ENCODE results near the gene IQCC.

DNA sequence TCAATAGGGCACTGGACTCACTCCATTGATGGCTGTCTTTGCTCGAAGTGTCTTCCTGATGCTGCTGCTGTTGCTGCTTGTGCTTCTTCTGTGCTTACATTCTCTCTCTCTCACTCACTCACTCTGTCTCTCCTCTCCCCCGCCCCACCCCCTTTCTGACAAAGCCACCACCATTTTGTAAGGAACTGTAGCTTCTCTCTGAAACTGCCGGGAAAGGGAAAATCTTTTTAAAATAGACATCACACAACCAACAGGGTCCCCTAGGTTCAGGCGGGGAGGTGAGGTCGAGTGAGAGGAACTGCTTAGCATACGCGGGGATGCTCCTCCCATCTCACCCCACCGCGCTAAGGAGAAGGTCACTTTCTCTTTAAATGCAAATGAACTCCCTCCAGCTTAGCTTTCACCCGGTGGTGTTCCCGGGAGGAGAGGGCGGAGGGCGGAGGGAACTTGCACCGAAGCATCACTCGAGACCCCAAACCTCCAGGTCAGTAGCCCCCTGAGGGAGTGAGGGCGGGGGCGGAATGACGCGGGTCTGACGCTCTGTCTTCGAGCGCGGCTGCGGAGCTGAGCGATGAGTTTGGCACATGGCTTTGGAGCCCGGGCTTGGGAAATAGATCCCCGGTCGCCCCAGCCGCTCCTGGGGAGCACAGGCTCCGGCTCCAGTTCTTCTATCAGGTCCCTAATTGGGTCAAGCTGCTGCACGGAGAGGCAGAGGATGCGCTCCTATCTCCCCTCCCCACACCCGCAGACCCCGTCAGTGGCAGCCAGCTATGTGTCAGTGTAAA, 5.1 kb upstream of the IQCC start, which contains the start of gene CCDC28B:
- no peak for TF ChIP-seq MEF2A (IDR thresholded peaks at IDR 0.05; ENCODE audit: borderline replicate concordance, low read depth)
- TF ChIP-seq MXI1 (IDR thresholded peaks at IDR 0.05; ENCODE audit: low read depth, low read length), result peak; percentile 78; the same call in 1 of the 2 replicates
- no peak for TF ChIP-seq RAD21 (IDR thresholded peaks at IDR 0.05; ENCODE audit: low read length)
- TF ChIP-seq, protein P1, sequence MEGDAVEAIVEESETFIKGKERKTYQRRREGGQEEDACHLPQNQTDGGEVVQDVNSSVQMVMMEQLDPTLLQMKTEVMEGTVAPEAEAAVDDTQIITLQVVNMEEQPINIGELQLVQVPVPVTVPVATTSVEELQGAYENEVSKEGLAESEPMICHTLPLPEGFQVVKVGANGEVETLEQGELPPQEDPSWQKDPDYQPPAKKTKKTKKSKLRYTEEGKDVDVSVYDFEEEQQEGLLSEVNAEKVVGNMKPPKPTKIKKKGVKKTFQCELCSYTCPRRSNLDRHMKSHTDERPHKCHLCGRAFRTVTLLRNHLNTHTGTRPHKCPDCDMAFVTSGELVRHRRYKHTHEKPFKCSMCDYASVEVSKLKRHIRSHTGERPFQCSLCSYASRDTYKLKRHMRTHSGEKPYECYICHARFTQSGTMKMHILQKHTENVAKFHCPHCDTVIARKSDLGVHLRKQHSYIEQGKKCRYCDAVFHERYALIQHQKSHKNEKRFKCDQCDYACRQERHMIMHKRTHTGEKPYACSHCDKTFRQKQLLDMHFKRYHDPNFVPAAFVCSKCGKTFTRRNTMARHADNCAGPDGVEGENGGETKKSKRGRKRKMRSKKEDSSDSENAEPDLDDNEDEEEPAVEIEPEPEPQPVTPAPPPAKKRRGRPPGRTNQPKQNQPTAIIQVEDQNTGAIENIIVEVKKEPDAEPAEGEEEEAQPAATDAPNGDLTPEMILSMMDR (IDR thresholded peaks at IDR 0.05), result no peak
- TF ChIP-seq ELF1 (IDR thresholded peaks at IDR 0.05), result no peak
- no peak for TF ChIP-seq FOXM1 (IDR thresholded peaks at IDR 0.05; ENCODE audit: low read depth)
- TF ChIP-seq JUND (IDR thresholded peaks at IDR 0.05), result no peak; the same call in 1 of the 2 replicates
- no peak for TF ChIP-seq TCF12 (IDR thresholded peaks at IDR 0.05)
- TF ChIP-seq, protein P2, sequence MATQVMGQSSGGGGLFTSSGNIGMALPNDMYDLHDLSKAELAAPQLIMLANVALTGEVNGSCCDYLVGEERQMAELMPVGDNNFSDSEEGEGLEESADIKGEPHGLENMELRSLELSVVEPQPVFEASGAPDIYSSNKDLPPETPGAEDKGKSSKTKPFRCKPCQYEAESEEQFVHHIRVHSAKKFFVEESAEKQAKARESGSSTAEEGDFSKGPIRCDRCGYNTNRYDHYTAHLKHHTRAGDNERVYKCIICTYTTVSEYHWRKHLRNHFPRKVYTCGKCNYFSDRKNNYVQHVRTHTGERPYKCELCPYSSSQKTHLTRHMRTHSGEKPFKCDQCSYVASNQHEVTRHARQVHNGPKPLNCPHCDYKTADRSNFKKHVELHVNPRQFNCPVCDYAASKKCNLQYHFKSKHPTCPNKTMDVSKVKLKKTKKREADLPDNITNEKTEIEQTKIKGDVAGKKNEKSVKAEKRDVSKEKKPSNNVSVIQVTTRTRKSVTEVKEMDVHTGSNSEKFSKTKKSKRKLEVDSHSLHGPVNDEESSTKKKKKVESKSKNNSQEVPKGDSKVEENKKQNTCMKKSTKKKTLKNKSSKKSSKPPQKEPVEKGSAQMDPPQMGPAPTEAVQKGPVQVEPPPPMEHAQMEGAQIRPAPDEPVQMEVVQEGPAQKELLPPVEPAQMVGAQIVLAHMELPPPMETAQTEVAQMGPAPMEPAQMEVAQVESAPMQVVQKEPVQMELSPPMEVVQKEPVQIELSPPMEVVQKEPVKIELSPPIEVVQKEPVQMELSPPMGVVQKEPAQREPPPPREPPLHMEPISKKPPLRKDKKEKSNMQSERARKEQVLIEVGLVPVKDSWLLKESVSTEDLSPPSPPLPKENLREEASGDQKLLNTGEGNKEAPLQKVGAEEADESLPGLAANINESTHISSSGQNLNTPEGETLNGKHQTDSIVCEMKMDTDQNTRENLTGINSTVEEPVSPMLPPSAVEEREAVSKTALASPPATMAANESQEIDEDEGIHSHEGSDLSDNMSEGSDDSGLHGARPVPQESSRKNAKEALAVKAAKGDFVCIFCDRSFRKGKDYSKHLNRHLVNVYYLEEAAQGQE (IDR thresholded peaks at IDR 0.05; ENCODE audit: low read depth, low read length), result no peak
- TF ChIP-seq POLR2AphosphoS5 (IDR thresholded peaks at IDR 0.05; ENCODE audit: low read depth, low read length), result peak; percentile 27; the same call in 1 of the 2 replicates
- TF ChIP-seq FOSL2 (IDR thresholded peaks at IDR 0.05; ENCODE audit: borderline replicate concordance, low read depth), result no peak
